Dermis microvascular lymphatic vessel endothelial cell (primary cell): ENCODE measurements around the gene UPK1A. TPM values are rescaled to one million over a fixed set of nuclear protein-coding genes. Genes with fewer than 3 reads are reported as not detected.
A peak's percentile ranks its signal among the peaks of the same experiment; 100 is the strongest.
"Not testable (repeated sequence)": the region's sequence is repeated elsewhere in the genome, so short reads cannot be mapped to it uniquely, and the experiment has no call there.

Source experiments
- DNase-seq, 2 donors: peaks; one replicate each; pipeline versions ENCODE4 v3.0.0 to v3.0.0-alpha.2; 2010; ENCODE audit warnings: low read depth in 2 of 2
- total RNA-seq: library from RNA; depleted of rRNA; stranded (reverse); fragments of >200 nt; gene quantifications from 2 replicates; pipeline ENCODE4 v1.2.1, GENCODE V29; 2014

The UPK1A gene
- total RNA-seq, 1 donor from 2014 or later: not detected

- no peak for DNase-seq
Observed at GRCh38 chr19:35689836-35690235, 23.5 kb downstream of the UPK1A start.

GRCh38 chr19:35691106-35691505 is 24.8 kb downstream of the UPK1A start:
- not testable (repeated sequence) for DNase-seq

- DNase-seq: no peak
Observed at GRCh38 chr19:35692010-35692409, 25.7 kb downstream of the UPK1A start.

- no peak for DNase-seq
Observed at GRCh38 chr19:35693422-35693821, 27.1 kb downstream of the UPK1A start.

GRCh38 chr19:35693835-35694599 is 27.7 kb downstream of the UPK1A start:
- DNase-seq: peak; percentile 74 to 87

- no peak for DNase-seq
Observed at GRCh38 chr19:35695895-35696422, 29.6 kb downstream of the UPK1A start.

GRCh38 chr19:35696835-35697234 is 30.5 kb downstream of the UPK1A start:
- DNase-seq: no peak

GRCh38 chr19:35702223-35703012 is 36.1 kb downstream of the UPK1A start:
- peak; percentile 97 to 98 for DNase-seq

- DNase-seq: no peak
Observed at GRCh38 chr19:35703343-35703742, 37.0 kb downstream of the UPK1A start.

- DNase-seq: peak; percentile 55 to 82
Observed at GRCh38 chr19:35704218-35704617, 37.9 kb downstream of the UPK1A start, which contains the start of gene ZBTB32. ZBTB32 (plus strand) TSS chr19:35704558; CDS start chr19:35714627, 10,069 bp downstream.

- DNase-seq: no peak
Observed at GRCh38 chr19:35708391-35708790, 42.1 kb downstream of the UPK1A start.

- no peak for DNase-seq
Observed at GRCh38 chr19:35710784-35711723, 44.7 kb downstream of the UPK1A start.

- no peak for DNase-seq
Observed at GRCh38 chr19:35712567-35713505, 46.5 kb downstream of the UPK1A start.

- no peak for DNase-seq
Observed at GRCh38 chr19:35713506-35713850, 47.2 kb downstream of the UPK1A start.

- DNase-seq: no peak
Observed at GRCh38 chr19:35713904-35714495, 47.7 kb downstream of the UPK1A start.

GRCh38 chr19:35714601-35715354 is 48.5 kb downstream of the UPK1A start:
- DNase-seq: no peak

GRCh38 chr19:35715355-35715809 is 49.1 kb downstream of the UPK1A start:
- no peak for DNase-seq

- DNase-seq: peak in 1 of 2 donors; percentile 45
Observed at GRCh38 chr19:35715981-35716800, 49.9 kb downstream of the UPK1A start.
